GM20000 (cell line): ENCODE results near the gene ENGASE.

Source experiments
- DNase-seq: peaks from one replicate; pipeline ENCODE4 v3.0.0; 2012; ENCODE audit warnings: low spot score
- CTCF ChIP-seq: IDR thresholded peaks from 2 replicates; pipeline ENCODE4 v1.5.1; 2012; ENCODE audit warnings: mild to moderate bottlenecking, control low read depth; ENCODE audit errors: extremely low read depth, missing control alignments

Gene ENGASE

GRCh38 chr17:79094261-79094660 is 19.6 kb downstream of the ENGASE start:
- TF ChIP-seq CTCF, result no peak
- no peak for DNase-seq

GRCh38 chr17:79095345-79096055 is 20.9 kb downstream of the ENGASE start:
- TF ChIP-seq CTCF, result no peak
- no peak for DNase-seq

DNA sequence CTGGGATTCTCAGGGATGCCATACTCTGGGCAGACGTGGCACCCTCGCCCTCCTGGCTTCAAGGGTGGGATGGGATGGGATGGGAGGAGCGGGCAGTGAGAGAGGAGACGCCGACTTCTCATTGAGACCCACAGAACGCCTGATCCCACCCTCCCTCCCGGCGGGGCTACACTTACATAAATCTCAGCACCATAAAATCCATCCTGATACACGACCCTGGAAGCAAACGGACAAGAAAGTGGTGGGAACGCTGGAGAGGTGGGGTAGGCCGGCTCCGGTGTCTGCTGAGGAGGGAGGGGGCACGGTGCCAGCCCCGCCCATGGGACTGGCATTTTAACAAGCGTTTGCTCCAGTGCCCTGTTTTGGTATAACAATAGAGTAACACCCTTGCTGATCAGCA is 21.9 kb downstream of the ENGASE start:
- no peak for DNase-seq
- TF ChIP-seq CTCF, result no peak

DNA sequence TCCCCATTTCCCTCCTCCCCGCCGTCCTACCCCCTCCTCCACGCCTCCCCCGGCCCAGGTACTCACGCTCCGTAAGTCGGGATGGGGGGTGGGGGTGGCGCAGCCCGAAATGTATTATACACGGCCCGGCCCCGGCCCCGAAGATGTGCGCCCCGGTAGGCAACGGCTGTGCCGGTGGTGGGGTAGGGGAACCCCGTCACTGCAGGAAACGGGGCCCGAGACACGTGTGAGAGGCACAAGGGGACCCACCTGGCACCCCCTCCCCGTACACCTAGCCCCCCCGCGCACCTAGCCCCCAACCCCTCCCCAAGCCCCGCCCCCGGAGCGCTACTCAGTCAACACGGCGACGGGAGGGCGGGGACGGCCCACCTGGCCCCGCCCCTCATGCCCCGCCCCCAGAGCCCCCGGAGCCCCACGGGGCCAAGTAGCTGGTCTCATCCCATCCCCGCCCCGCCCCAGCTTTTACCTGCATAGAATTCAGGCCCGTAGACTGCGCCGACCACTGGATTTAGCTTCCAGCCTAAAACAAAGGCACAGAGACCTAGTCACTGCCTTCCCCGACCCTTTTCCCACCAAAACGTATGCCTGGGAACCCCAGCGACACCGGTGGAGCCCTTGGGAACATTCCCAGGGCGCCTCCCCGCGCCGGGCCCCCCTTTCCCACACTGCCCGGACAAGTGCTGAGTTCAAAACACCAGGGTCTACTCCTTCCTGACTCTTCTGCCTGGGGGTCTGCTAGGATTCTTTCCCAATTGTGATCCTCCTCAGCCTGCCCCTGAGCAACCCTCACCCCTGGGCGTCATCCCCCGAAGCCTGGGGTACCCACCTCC is 22.8 kb downstream of the ENGASE start:
- TF ChIP-seq CTCF, result no peak
- no peak for DNase-seq

DNA sequence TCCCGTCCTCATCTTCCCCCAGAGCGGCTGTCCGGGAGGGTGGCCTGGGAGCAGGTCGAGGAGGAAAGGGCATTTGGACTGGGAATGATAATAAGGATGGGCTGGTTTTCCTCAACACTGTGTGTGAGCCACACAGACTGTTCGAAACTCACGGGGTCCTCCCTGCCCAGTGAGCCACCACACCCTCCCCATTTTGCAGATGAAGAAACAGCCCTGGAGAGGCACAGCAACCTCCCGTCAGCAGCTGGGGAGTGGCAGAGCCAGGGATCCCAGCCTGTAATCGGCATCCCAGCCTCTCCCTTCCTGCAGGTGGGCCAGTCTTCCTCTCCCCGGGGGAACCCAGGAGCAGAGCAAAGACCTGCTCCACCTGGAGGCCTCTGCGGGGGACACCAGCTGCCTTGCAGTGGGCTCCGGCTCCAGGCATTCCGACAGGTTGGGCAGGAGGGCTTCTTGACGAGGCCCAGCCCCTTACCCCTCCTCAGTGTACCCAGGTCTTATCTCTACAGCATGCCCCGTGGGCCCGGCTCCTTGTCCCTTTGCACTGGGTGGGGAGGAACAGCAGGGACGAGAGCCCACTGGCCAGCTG is 23.8 kb downstream of the ENGASE start:
- TF ChIP-seq CTCF, result no peak
- DNase-seq, result no peak

DNA sequence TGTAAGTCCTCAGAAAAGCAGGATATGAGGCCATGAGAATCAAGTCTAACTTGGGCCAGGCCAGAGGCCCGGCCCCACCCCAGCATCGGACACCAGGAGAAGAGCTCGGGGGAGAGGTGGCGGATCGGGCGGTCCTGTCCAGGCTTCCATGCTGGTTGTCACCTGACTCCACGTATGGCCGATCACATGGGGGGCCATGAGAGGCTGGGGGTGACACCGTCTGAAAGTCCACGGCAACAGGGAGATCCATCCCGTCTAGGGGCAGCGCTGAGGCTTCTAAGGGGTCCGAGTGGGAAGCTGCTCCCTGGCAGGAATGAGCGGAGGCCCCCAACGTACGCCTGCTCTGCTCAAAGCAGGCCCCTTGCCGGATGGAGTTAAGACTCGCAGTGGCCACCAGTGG is 25.8 kb downstream of the ENGASE start:
- no peak for TF ChIP-seq CTCF
- no peak for DNase-seq

GRCh38 chr17:79101111-79101673 is 26.6 kb downstream of the ENGASE start:
- DNase-seq, result no peak
- TF ChIP-seq CTCF, result no peak
